NCI-H69 (cell line): ENCODE results near the gene EIF4B.

Source experiments
- DNase-seq: peaks from one replicate; lab custom pipeline; 2025; lab: John Stamatoyannopoulos, UW

EIF4B gene

GRCh38 chr12:53068811-53069585 is 62.7 kb downstream of the EIF4B start:
- no peak for DNase-seq

- DNase-seq, result no peak
Measured at GRCh38 chr12:53069621-53070410, 63.6 kb downstream of the EIF4B start.

GRCh38 chr12:53070877-53071492 is 64.7 kb downstream of the EIF4B start:
- DNase-seq, result peak; percentile 30

GRCh38 chr12:53071591-53072551 is 65.6 kb downstream of the EIF4B start:
- peak; percentile 53 for DNase-seq

GRCh38 chr12:53073881-53074280 is 67.6 kb downstream of the EIF4B start:
- no peak for DNase-seq

- no peak for DNase-seq
Measured at GRCh38 chr12:53074283-53074998, 68.2 kb downstream of the EIF4B start.

- DNase-seq, result no peak
Measured at GRCh38 chr12:53074999-53075370, 68.7 kb downstream of the EIF4B start.

GRCh38 chr12:53076461-53076860 is 70.2 kb downstream of the EIF4B start:
- no peak for DNase-seq

GRCh38 chr12:53077030-53077429 is 70.8 kb downstream of the EIF4B start:
- DNase-seq, result no peak

GRCh38 chr12:53078425-53079225 is 72.4 kb downstream of the EIF4B start:
- peak; percentile 82 for DNase-seq

GRCh38 chr12:53079226-53080117 is 73.2 kb downstream of the EIF4B start, which contains the start of gene SPRYD3:
Gene SPRYD3, minus strand, starts transcription at chr12:53079390. Its CDS starts 57 bp downstream, at chr12:53079333.
- DNase-seq, result peak; percentile 98

GRCh38 chr12:53082637-53083175 is 76.5 kb downstream of the EIF4B start:
- DNase-seq, result no peak

GRCh38 chr12:53086361-53086760 is 80.1 kb downstream of the EIF4B start:
- DNase-seq, result no peak

GRCh38 chr12:53090105-53090504 is 83.8 kb downstream of the EIF4B start:
- DNase-seq, result no peak

- no peak for DNase-seq
Measured at GRCh38 chr12:53090554-53090953, 84.3 kb downstream of the EIF4B start.

GRCh38 chr12:53091756-53092155 is 85.5 kb downstream of the EIF4B start:
- DNase-seq, result peak; percentile 19
